ENCODE measurements around the gene LRMDA. TPM values are rescaled to one million over a fixed set of nuclear protein-coding genes. Genes with fewer than 3 reads are reported as not detected.
"Not testable (repeated sequence)": the region's sequence is repeated elsewhere in the genome, so short reads cannot be mapped to it uniquely, and the experiment has no call there.

The LRMDA gene
- total RNA-seq, 1 donor from 2014 or later, result 7.3 TPM

GRCh38 chr10:76060993-76061392 lies 629.6 kb downstream of the LRMDA start:
- not testable (repeated sequence) for H3K27ac ChIP-seq (ENCODE audit: low read depth, low read length); H3K9ac ChIP-seq (ENCODE audit: low read depth in 1 of 3, low read length in 3 of 3); H3K27me3 ChIP-seq (ENCODE audit: control insufficient read depth in 3 of 3, insufficient read depth in 3 of 3, low read length in 3 of 3); H3K36me3 ChIP-seq (ENCODE audit: control insufficient read depth in 3 of 3, insufficient read depth in 3 of 3, low read length in 3 of 3); H3K4me3 ChIP-seq (ENCODE audit: low read length in 3 of 3); H3K4me1 ChIP-seq (ENCODE audit: control insufficient read depth in 3 of 3, insufficient read depth in 3 of 3, low read length in 3 of 3); H3K9me3 ChIP-seq (ENCODE audit: control insufficient read depth in 3 of 3, low read length in 3 of 3)

GRCh38 chr10:76066457-76066856 lies 635.0 kb downstream of the LRMDA start:
- Histone ChIP-seq H3K9me3 (ENCODE audit: control insufficient read depth in 3 of 3, low read length in 3 of 3) (no peaks in the 10 kb centered on the region), H3K36me3 (ENCODE audit: control insufficient read depth in 3 of 3, insufficient read depth in 3 of 3, low read length in 3 of 3) (no peaks in the 10 kb centered on the region), H3K9ac (ENCODE audit: low read depth in 1 of 3, low read length in 3 of 3) (no peak overlapping the region), H3K27me3 (ENCODE audit: control insufficient read depth in 3 of 3, insufficient read depth in 3 of 3, low read length in 3 of 3) (no peaks in the 10 kb centered on the region), H3K27ac (ENCODE audit: low read depth, low read length) (no peak overlapping the region), H3K4me1 (ENCODE audit: control insufficient read depth in 3 of 3, insufficient read depth in 3 of 3, low read length in 3 of 3) (peaks cover 0 to 3% (median 3%) of the 10 kb centered on the region in 3 donors), H3K4me3 (ENCODE audit: low read length in 3 of 3) (no peak overlapping the region)

GRCh38 chr10:76067447-76067846 lies 636.0 kb downstream of the LRMDA start:
- Histone ChIP-seq H3K4me1 (ENCODE audit: control insufficient read depth in 3 of 3, insufficient read depth in 3 of 3, low read length in 3 of 3) (peaks cover 0 to 7% (median 3%) of the 10 kb centered on the region in 3 donors), H3K36me3 (ENCODE audit: control insufficient read depth in 3 of 3, insufficient read depth in 3 of 3, low read length in 3 of 3) (no peaks in the 10 kb centered on the region), H3K27me3 (ENCODE audit: control insufficient read depth in 3 of 3, insufficient read depth in 3 of 3, low read length in 3 of 3) (no peaks in the 10 kb centered on the region), H3K4me3 (ENCODE audit: low read length in 3 of 3) (no peak overlapping the region), H3K9ac (ENCODE audit: low read depth in 1 of 3, low read length in 3 of 3) (no peak overlapping the region), H3K27ac (ENCODE audit: low read depth, low read length) (no peak overlapping the region), H3K9me3 (ENCODE audit: control insufficient read depth in 3 of 3, low read length in 3 of 3) (no peaks in the 10 kb centered on the region)

- H3K36me3 ChIP-seq (ENCODE audit: control insufficient read depth in 3 of 3, insufficient read depth in 3 of 3, low read length in 3 of 3), result no peaks in the 10 kb centered on the region
- H3K27ac ChIP-seq (ENCODE audit: low read depth, low read length), result no peak overlapping the region
- peaks cover 3 to 15% (median 6%) of the 10 kb centered on the region in 3 donors for H3K4me1 ChIP-seq (ENCODE audit: control insufficient read depth in 3 of 3, insufficient read depth in 3 of 3, low read length in 3 of 3)
- no peaks in the 10 kb centered on the region for H3K9me3 ChIP-seq (ENCODE audit: control insufficient read depth in 3 of 3, low read length in 3 of 3)
- H3K4me3 ChIP-seq (ENCODE audit: low read length in 3 of 3), result no peak overlapping the region
- no peak overlapping the region for H3K9ac ChIP-seq (ENCODE audit: low read depth in 1 of 3, low read length in 3 of 3)
- H3K27me3 ChIP-seq (ENCODE audit: control insufficient read depth in 3 of 3, insufficient read depth in 3 of 3, low read length in 3 of 3), result no peaks in the 10 kb centered on the region
Measured at GRCh38 chr10:76068856-76069255, 637.4 kb downstream of the LRMDA start.

- Histone ChIP-seq H3K4me3 (ENCODE audit: low read length in 3 of 3) (no peak overlapping the region), H3K27me3 (ENCODE audit: control insufficient read depth in 3 of 3, insufficient read depth in 3 of 3, low read length in 3 of 3) (no peaks in the 10 kb centered on the region), H3K4me1 (ENCODE audit: control insufficient read depth in 3 of 3, insufficient read depth in 3 of 3, low read length in 3 of 3) (peaks cover 3 to 16% (median 6%) of the 10 kb centered on the region in 3 donors), H3K9me3 (ENCODE audit: control insufficient read depth in 3 of 3, low read length in 3 of 3) (no peaks in the 10 kb centered on the region), H3K27ac (ENCODE audit: low read depth, low read length) (no peak overlapping the region), H3K36me3 (ENCODE audit: control insufficient read depth in 3 of 3, insufficient read depth in 3 of 3, low read length in 3 of 3) (no peaks in the 10 kb centered on the region), H3K9ac (ENCODE audit: low read depth in 1 of 3, low read length in 3 of 3) (no peak overlapping the region)
Measured at GRCh38 chr10:76070916-76071315, 639.5 kb downstream of the LRMDA start.

- Histone ChIP-seq H3K27me3 (ENCODE audit: control insufficient read depth in 3 of 3, insufficient read depth in 3 of 3, low read length in 3 of 3) (no peaks in the 10 kb centered on the region), H3K27ac (ENCODE audit: low read depth, low read length) (no peak overlapping the region), H3K9me3 (ENCODE audit: control insufficient read depth in 3 of 3, low read length in 3 of 3) (no peaks in the 10 kb centered on the region), H3K9ac (ENCODE audit: low read depth in 1 of 3, low read length in 3 of 3) (no peak overlapping the region), H3K36me3 (ENCODE audit: control insufficient read depth in 3 of 3, insufficient read depth in 3 of 3, low read length in 3 of 3) (no peaks in the 10 kb centered on the region), H3K4me1 (ENCODE audit: control insufficient read depth in 3 of 3, insufficient read depth in 3 of 3, low read length in 3 of 3) (peaks cover 3 to 16% (median 6%) of the 10 kb centered on the region in 3 donors), H3K4me3 (ENCODE audit: low read length in 3 of 3) (no peak overlapping the region)
Measured at GRCh38 chr10:76071653-76072365, 640.4 kb downstream of the LRMDA start.

- H3K9ac ChIP-seq (ENCODE audit: low read depth in 1 of 3, low read length in 3 of 3), result no peak overlapping the region
- H3K4me3 ChIP-seq (ENCODE audit: low read length in 3 of 3), result no peak overlapping the region
- no peak overlapping the region for H3K27ac ChIP-seq (ENCODE audit: low read depth, low read length)
- no peaks in the 10 kb centered on the region for H3K36me3 ChIP-seq (ENCODE audit: control insufficient read depth in 3 of 3, insufficient read depth in 3 of 3, low read length in 3 of 3)
- peaks cover 3 to 16% (median 6%) of the 10 kb centered on the region in 3 donors for H3K4me1 ChIP-seq (ENCODE audit: control insufficient read depth in 3 of 3, insufficient read depth in 3 of 3, low read length in 3 of 3)
- no peaks in the 10 kb centered on the region for H3K27me3 ChIP-seq (ENCODE audit: control insufficient read depth in 3 of 3, insufficient read depth in 3 of 3, low read length in 3 of 3)
- H3K9me3 ChIP-seq (ENCODE audit: control insufficient read depth in 3 of 3, low read length in 3 of 3), result no peaks in the 10 kb centered on the region
Measured at GRCh38 chr10:76072384-76072783, 641.0 kb downstream of the LRMDA start.

- Histone ChIP-seq H3K36me3 (ENCODE audit: control insufficient read depth in 3 of 3, insufficient read depth in 3 of 3, low read length in 3 of 3) (no peaks in the 10 kb centered on the region), H3K27ac (ENCODE audit: low read depth, low read length) (no peak overlapping the region), H3K4me1 (ENCODE audit: control insufficient read depth in 3 of 3, insufficient read depth in 3 of 3, low read length in 3 of 3) (peaks cover 3 to 16% (median 6%) of the 10 kb centered on the region in 3 donors), H3K4me3 (ENCODE audit: low read length in 3 of 3) (no peak overlapping the region), H3K9me3 (ENCODE audit: control insufficient read depth in 3 of 3, low read length in 3 of 3) (no peaks in the 10 kb centered on the region), H3K9ac (ENCODE audit: low read depth in 1 of 3, low read length in 3 of 3) (no peak overlapping the region), H3K27me3 (ENCODE audit: control insufficient read depth in 3 of 3, insufficient read depth in 3 of 3, low read length in 3 of 3) (no peaks in the 10 kb centered on the region)
Measured at GRCh38 chr10:76073524-76073923, 642.1 kb downstream of the LRMDA start.

- H3K9me3 ChIP-seq (ENCODE audit: control insufficient read depth in 3 of 3, low read length in 3 of 3), result no peaks in the 10 kb centered on the region
- H3K9ac ChIP-seq (ENCODE audit: low read depth in 1 of 3, low read length in 3 of 3), result no peak overlapping the region
- H3K4me1 ChIP-seq (ENCODE audit: control insufficient read depth in 3 of 3, insufficient read depth in 3 of 3, low read length in 3 of 3), result peaks cover 3 to 16% (median 6%) of the 10 kb centered on the region in 3 donors
- no peak overlapping the region for H3K27ac ChIP-seq (ENCODE audit: low read depth, low read length)
- H3K36me3 ChIP-seq (ENCODE audit: control insufficient read depth in 3 of 3, insufficient read depth in 3 of 3, low read length in 3 of 3), result no peaks in the 10 kb centered on the region
- H3K4me3 ChIP-seq (ENCODE audit: low read length in 3 of 3), result no peak overlapping the region
- no peaks in the 10 kb centered on the region for H3K27me3 ChIP-seq (ENCODE audit: control insufficient read depth in 3 of 3, insufficient read depth in 3 of 3, low read length in 3 of 3)
Measured at GRCh38 chr10:76074659-76075058, 643.2 kb downstream of the LRMDA start.

GRCh38 chr10:76080451-76080850 lies 649.0 kb downstream of the LRMDA start:
- no peaks in the 10 kb centered on the region for H3K27me3 ChIP-seq (ENCODE audit: control insufficient read depth in 3 of 3, insufficient read depth in 3 of 3, low read length in 3 of 3)
- no peaks in the 10 kb centered on the region for H3K36me3 ChIP-seq (ENCODE audit: control insufficient read depth in 3 of 3, insufficient read depth in 3 of 3, low read length in 3 of 3)
- no peak overlapping the region for H3K9ac ChIP-seq (ENCODE audit: low read depth in 1 of 3, low read length in 3 of 3)
- H3K4me3 ChIP-seq (ENCODE audit: low read length in 3 of 3), result no peak overlapping the region
- H3K27ac ChIP-seq (ENCODE audit: low read depth, low read length), result no peak overlapping the region
- no peaks in the 10 kb centered on the region for H3K9me3 ChIP-seq (ENCODE audit: control insufficient read depth in 3 of 3, low read length in 3 of 3)
- peaks cover 2 to 11% (median 7%) of the 10 kb centered on the region in 3 donors for H3K4me1 ChIP-seq (ENCODE audit: control insufficient read depth in 3 of 3, insufficient read depth in 3 of 3, low read length in 3 of 3)
